Measurements from ENCODE around the gene CLDN19.
"Not testable (repeated sequence)": the region's sequence is repeated elsewhere in the genome, so short reads cannot be mapped to it uniquely, and the experiment has no call there.

Gene CLDN19

GRCh38 chr1:42737257-42737656 is 2.8 kb downstream of the CLDN19 start:
- no peak for DNase-seq

GRCh38 chr1:42736571-42737200 is 3.4 kb downstream of the CLDN19 start:
- DNase-seq: no peak

GRCh38 chr1:42736152-42736551 is 3.9 kb downstream of the CLDN19 start:
- DNase-seq: no peak

DNA sequence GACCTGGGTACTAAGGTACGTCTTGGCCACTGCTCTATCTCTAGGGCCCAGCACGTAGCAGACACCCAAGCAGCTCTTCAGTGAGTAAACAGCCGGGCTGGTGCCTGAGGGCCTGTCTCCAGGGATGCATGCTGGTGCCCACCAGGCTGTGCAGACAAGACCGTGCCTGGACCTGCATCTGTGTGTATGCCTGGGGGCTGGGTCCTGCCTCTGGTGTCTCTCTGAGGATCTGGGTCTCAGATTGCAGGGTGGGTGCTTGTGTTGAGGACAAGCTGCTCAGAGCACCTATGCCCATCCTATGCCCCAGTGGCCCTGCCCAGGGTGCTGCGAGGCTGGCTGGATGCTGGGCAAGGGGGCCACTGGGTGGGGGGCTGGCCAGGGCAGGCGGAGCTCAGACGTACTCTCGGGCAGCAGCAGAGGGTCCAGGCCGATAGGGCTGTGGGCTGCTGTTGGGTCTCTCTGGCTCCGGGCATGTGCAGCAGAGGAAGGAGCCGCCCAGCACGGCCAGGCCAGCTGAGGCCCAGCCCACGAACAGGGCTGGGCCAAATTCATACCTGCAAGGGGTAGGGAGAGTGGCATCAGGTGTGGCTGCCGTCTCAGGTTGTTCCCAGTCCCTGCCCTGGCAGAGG is 4.4 kb downstream of the CLDN19 start:
- DNase-seq: no peak

- no peak for DNase-seq
Observed at GRCh38 chr1:42735056-42735455, 5.0 kb downstream of the CLDN19 start.

DNA sequence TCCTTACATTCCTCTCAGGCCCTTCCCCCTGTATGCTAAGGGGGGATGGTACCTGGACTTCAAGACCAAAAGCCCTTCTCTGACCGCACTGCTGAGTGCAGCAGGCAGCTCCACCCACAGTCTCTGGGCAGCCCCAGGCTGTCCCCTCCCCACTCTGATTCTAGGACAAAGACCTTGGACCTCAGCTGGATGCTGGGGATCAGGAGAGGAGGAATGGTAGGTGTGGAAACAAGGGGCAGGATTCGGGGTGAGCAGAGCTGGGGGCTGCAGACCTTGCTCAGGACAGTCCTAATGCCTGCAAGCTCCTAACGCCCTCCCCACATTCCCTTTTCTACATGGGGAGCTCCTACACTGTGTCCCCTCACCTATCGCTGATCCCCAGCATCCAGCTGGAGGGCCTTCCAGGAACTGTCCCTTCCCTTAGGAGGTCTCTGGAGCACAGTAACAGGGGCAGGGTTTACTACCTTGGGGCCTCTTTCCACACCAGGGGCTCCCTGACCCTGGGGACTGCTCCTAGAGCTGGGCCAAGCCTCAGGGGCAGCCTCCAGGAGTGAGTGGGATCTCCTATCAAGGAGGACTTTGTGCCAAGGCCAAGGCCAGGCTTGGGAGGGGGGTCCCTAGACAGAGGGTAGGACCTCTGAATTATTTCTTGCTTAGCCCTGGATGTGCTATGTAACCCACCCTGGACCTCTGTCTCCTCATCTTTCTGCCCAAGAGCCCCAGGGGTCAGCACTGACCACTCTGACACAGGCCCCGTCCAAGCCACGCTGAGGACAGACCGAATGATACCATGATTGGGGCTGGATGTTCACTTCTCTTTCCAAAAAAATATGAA is 5.6 kb downstream of the CLDN19 start:
- DNase-seq: no peak

DNA sequence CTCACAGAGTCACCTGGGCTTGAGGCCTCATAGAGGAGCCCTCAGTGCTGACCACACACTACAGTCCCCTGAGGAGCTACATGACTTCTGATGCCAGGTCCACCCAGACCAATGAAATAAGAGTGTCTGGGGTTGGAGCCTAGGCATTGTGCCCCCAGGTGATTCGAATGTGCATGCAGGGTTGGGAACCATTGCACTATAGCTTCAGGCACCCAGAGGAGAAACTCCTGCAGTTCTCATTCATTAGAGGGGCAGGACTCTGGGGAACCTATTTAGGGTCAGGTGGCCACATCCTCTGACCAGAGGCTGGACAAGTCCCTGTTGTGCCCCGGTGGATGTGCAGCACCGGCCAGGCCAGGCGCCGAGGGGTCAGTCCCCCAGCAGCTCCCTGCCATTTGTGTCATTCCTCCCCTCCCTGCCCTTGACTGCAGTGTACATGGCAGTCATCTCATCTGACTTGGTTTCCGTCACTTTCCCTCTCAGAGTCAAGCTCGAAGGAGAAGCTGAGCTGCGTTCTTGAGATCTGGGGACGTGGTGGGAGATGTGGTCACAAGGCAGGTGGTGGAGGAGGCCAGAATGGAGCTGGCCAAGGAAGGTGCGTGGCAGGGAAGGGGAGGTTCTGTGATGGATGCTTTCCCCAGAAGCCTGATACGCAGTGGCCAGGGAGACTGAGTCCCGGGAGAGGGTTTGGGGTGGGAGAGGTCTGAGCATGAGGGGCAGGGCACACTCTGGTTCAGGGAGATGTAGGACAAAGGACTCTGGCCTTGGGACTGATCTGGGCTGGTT is 6.4 kb downstream of the CLDN19 start:
- no peak for DNase-seq

- no peak for DNase-seq
Observed at GRCh38 chr1:42732126-42732680, 7.8 kb downstream of the CLDN19 start.

- no peak for DNase-seq
Observed at GRCh38 chr1:42731585-42731984, 8.5 kb downstream of the CLDN19 start.

DNA sequence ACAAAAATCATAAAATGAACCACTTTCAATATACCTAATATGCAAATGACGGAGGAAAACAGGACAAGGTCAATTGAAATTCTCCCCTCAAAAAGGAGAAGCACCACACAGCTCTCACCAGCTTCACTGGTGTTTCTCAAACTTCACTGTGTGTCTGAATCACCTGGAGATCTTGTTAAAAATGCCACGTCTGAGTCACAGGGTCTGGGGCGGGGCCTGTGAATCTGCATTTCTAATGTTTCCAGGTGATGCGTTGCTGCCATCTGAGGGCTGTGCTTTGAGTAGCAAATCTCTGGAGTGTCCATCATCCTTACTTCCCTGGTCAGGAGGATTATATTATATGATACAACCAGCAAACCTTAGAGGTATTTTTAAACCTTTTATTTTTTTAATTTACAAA is 9.0 kb downstream of the CLDN19 start:
- DNase-seq: no peak

GRCh38 chr1:42730002-42730401 is 10.0 kb downstream of the CLDN19 start:
- no peak for DNase-seq

- DNase-seq: not testable (repeated sequence)
Observed at GRCh38 chr1:42725820-42726219, 14.2 kb downstream of the CLDN19 start.

DNA sequence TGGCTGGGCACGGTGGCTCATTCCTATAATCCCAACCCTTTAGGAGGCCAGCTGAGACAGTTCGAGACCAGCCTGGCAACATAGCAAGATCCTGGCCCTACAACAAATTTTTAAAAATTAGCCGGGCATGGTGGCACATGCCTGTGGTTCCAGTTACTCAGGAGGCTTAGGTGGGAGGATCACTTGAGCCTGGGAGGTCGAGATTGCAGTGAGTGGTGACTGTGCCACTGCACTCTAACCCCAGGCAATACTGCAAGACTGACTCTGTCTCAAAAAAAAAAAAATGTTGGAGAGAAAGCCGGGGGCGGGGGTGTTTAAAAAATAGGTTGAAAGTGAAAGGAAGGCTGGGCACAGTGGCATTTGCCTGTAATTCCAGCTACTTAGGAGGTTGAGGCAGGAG is 16.5 kb downstream of the CLDN19 start:
- no peak for DNase-seq

GRCh38 chr1:42722403-42722802 is 17.6 kb downstream of the CLDN19 start:
- not testable (repeated sequence) for DNase-seq

- DNase-seq: no peak
Observed at GRCh38 chr1:42721926-42722325, 18.1 kb downstream of the CLDN19 start.

- no peak for DNase-seq
Observed at GRCh38 chr1:42720868-42721267, 19.2 kb downstream of the CLDN19 start.

- not testable (repeated sequence) for DNase-seq
Observed at GRCh38 chr1:42714441-42714840, 25.6 kb downstream of the CLDN19 start.

GRCh38 chr1:42713293-42713692 is 26.7 kb downstream of the CLDN19 start:
- DNase-seq: no peak

DNA sequence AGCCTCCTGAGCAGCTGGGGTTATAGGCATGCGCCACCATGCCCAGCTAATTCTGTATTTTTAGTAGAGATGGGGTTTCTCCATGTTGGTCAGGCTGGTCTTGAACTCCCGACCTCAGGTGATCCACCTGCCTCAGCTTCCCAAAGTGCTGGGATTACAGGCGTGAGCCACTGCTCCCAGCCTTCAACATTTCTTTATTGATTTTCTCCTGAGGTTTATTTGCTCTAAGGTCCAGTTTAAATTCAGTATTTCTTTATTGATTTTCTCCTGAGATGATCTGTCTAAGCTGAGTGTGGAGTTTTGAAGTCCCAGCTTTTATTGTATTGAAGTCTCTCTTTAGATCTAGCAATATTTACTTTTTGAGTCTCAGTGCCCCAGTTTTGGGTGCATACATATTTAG is 27.2 kb downstream of the CLDN19 start:
- DNase-seq: not testable (repeated sequence)

DNA sequence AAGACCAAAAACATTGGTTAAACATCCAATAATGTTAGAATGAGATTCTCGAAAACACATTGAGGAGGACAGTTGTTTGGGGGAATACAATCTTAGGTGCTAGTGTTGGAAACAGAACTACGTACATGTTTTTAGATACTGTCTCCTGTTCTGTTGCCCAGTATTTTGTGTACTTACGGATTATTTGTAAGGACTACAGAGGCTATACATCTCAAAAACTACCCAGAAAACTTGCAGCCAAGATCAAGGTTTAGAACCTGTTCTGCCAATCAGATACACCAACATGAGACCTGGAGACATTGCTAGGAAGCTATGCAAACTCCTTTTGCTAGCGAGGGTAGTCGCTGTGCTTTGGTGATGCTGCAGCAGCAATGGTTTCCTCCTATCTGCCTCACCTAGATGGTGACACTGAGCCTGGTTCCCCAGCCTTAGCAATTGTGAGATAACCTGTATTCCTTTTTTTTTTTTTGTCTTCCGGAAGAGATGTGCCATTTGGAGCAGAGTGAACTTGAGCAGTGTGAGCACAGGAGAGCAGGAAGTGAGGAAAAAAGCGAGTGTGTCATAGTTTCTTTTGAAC is 36.1 kb downstream of the CLDN19 start:
- DNase-seq: no peak

DNA sequence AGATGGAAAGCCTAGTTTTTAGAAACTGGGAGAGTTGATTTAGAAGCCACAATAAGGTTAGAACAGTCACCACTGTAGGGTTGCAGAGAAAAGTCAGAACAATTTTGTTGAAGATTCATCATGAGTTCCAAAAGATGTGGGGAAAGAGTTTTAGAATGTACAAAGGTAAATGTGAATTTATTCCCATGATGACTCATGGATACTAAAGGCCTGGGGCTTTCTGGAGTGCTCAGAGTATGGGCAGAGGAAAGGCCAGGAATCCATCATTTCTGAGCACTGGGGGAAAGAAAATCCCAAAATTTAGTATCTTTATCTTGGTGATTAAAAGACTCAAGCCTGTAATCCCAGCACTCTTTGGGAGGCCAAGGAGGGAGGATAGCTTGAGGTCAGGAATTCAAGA is 40.0 kb downstream of the CLDN19 start:
- no peak for DNase-seq

- DNase-seq: no peak
Observed at GRCh38 chr1:42698081-42698813, 41.8 kb downstream of the CLDN19 start.
